HG03460 (cell line): ENCODE data around the gene CARD8.
A peak's percentile ranks its signal among the peaks of the same experiment; 100 is the strongest.

Source experiments
- ATAC-seq: cut with Tn5 transposase; IDR thresholded peaks from one replicate; pipeline ENCODE4 v1.9.1; 2021; ENCODE audit not compliant: unreplicated experiment

Gene CARD8

GRCh38 chr19:48175578-48175977 is 80.1 kb downstream of the CARD8 start:
- ATAC-seq = no peak

GRCh38 chr19:48174445-48175030 is 81.2 kb downstream of the CARD8 start:
- ATAC-seq = no peak

GRCh38 chr19:48171710-48172109 is 84.0 kb downstream of the CARD8 start:
- no peak for ATAC-seq

- no peak for ATAC-seq
Measured at GRCh38 chr19:48170817-48171347, 84.8 kb downstream of the CARD8 start.

GRCh38 chr19:48169939-48170803 is 85.5 kb downstream of the CARD8 start, which contains the start of the genes LIG1 and ZSWIM9:
LIG1 (minus strand) TSS chr19:48170344; CDS start chr19:48165566, 4,778 bp downstream.
ZSWIM9 (plus strand) TSS chr19:48170680; CDS start chr19:48171803, 1,123 bp downstream.
- ATAC-seq = peak; percentile 76

- no peak for ATAC-seq
Measured at GRCh38 chr19:48169578-48169938, 86.2 kb downstream of the CARD8 start.

GRCh38 chr19:48168689-48169088 is 87.0 kb downstream of the CARD8 start:
- no peak for ATAC-seq

GRCh38 chr19:48158210-48158790 is 97.4 kb downstream of the CARD8 start:
- ATAC-seq = no peak
